A673 (cell line): ENCODE measurements around the gene CXXC4.

Experiments
- EZH2 ChIP-seq: fragments of 200-600 bp; sonication (generic); IDR thresholded peaks from 2 replicates; pipeline ENCODE4 v1.6.1; 2017; ENCODE audit warnings: borderline replicate concordance, low read depth, mild to moderate bottlenecking, mixed read lengths, antibody characterized with exemption, low read length; ENCODE audit not compliant: poor library complexity, severe bottlenecking
- TF ChIP-seq, protein P1 (sequence below): fragments of 300-800, 200-600 bp; sonication (generic); conservative IDR thresholded peaks from 2 replicates; pipeline ENCODE4 v1.5.1; 2017; ENCODE audit warnings: low read depth, mild to moderate bottlenecking, antibody characterized with exemption, low read length, moderate library complexity, mixed read lengths

DNA sequence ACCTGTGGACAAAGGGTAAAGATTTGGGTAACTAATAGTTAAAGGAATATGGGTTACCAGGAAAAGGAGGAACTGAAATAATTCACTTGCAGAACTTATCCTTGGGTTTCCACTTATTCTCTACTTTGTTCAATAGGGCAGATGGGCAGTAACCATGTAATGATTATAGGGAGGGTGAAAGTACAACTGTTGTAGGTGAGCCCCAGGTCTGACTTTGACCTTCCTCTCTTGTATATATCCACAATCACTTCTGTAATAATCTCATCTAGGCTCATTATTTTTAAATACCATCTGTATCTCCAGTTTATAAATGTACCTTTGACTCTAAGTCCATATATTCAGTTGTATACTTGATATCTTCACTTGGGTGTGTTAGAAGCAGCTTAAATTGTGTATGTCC is 32.1 kb downstream of the CXXC4 start:
- TF ChIP-seq, protein P1, sequence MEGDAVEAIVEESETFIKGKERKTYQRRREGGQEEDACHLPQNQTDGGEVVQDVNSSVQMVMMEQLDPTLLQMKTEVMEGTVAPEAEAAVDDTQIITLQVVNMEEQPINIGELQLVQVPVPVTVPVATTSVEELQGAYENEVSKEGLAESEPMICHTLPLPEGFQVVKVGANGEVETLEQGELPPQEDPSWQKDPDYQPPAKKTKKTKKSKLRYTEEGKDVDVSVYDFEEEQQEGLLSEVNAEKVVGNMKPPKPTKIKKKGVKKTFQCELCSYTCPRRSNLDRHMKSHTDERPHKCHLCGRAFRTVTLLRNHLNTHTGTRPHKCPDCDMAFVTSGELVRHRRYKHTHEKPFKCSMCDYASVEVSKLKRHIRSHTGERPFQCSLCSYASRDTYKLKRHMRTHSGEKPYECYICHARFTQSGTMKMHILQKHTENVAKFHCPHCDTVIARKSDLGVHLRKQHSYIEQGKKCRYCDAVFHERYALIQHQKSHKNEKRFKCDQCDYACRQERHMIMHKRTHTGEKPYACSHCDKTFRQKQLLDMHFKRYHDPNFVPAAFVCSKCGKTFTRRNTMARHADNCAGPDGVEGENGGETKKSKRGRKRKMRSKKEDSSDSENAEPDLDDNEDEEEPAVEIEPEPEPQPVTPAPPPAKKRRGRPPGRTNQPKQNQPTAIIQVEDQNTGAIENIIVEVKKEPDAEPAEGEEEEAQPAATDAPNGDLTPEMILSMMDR, result no peak
- TF ChIP-seq EZH2, result no peak
